Measurements from ENCODE around the gene TRIM52.

DNA sequence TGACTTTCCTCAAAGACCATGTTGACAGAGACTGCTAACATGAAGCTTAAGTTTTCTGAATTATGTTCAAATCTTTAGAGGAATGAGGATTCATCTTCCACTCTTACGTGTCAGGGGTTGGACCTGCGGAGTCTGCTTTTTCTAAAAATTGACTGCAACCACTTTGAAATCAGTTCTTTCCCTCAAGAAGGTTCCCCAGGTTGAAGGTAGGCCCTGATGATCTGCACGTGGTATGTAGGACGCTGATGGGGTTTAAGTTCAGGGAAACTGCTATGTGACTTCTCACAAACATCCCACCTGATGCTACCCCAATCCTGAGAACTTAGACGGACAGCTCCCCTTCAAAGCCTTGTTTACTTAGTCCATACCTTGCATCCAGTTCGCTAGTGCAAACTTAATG lies 24.5 kb downstream of the TRIM52 start:
- no peak for TF ChIP-seq POLR2A (IDR thresholded peaks at IDR 0.05)
- TF ChIP-seq, protein P1, sequence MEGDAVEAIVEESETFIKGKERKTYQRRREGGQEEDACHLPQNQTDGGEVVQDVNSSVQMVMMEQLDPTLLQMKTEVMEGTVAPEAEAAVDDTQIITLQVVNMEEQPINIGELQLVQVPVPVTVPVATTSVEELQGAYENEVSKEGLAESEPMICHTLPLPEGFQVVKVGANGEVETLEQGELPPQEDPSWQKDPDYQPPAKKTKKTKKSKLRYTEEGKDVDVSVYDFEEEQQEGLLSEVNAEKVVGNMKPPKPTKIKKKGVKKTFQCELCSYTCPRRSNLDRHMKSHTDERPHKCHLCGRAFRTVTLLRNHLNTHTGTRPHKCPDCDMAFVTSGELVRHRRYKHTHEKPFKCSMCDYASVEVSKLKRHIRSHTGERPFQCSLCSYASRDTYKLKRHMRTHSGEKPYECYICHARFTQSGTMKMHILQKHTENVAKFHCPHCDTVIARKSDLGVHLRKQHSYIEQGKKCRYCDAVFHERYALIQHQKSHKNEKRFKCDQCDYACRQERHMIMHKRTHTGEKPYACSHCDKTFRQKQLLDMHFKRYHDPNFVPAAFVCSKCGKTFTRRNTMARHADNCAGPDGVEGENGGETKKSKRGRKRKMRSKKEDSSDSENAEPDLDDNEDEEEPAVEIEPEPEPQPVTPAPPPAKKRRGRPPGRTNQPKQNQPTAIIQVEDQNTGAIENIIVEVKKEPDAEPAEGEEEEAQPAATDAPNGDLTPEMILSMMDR (IDR thresholded peaks at IDR 0.05): no peak

Data from esophagus squamous epithelium (tissue), 4 donors.